Activated naive CD8-positive, alpha-beta T cell treated with anti-CD3 and anti-CD28 coated beads, Interleukin-2, amount 50 U/mL, for 24 hours (primary cell): ENCODE measurements around the gene SGCA.

ENCODE experiments used
- ATAC-seq: fragments of 150-1000 bp; cut with Tn5 transposase; one replicate; pipeline ENCODE4 v1.10.0; 2021
- DNase-seq: peaks from one replicate; pipeline ENCODE4 v3.0.0; 2021
- H3K27ac Mint-ChIP-seq: one replicate; pipeline ENCODE4 v1.8.0; 2021; ENCODE audit warnings: mild to moderate bottlenecking, mixed read lengths
- H3K27me3 Mint-ChIP-seq: one replicate; pipeline ENCODE4 v1.8.0; 2021; ENCODE audit warnings: mixed read lengths
- H3K36me3 Mint-ChIP-seq: one replicate; pipeline ENCODE4 v1.8.0; 2021; ENCODE audit warnings: low read depth, mixed read lengths
- H3K4me1 Mint-ChIP-seq: one replicate; pipeline ENCODE4 v1.8.0; 2021; ENCODE audit warnings: mixed read lengths
- H3K4me3 Mint-ChIP-seq: one replicate; pipeline ENCODE4 v1.8.0; 2021; ENCODE audit warnings: mild to moderate bottlenecking, moderate library complexity, mixed read lengths
- H3K9me3 Mint-ChIP-seq: one replicate; pipeline ENCODE4 v1.8.0; 2021; ENCODE audit warnings: mixed read lengths

SGCA gene

DNA sequence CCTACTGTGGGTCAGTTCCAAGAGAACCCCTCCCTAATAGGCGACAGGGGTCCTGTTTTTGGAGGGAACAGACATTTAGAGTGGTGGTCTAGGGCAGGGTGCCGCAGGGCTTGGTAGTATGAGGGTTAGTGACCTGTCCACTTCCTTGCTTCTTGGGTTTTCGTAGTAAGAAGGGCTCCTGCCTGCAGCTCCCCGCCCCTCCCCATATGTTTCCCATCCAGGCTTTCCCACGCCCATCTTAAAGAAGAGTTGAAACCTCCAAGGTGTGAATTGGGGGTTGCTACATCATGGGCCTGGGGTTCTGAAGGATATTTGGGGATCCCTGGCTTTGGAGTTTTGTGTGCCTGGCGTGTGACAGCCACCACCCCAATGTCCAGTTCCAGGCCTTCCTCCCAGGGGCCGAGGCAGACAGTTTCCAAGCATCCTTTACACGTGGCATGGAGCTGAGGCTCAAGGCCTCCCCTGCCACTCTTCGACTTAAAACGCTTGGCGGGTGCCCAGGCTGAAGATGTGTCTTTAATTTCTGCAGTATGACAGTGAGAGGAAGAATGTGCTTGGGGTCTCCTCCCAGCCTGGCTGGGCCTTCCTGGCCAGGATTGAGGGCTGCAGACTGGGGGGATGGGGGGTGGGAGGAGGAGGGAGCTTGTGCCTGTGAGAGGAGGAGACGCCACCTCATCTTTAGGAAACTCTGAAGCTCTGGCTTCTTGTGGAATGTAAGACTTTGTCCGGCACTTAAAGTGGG is 38.0 kb downstream of the SGCA start:
- Mint-ChIP-seq H3K27me3 (peaks cover 72% of the 10 kb centered on the region), H3K4me1 (peaks cover 17% of the 10 kb centered on the region), H3K4me3 (no peak overlapping the region), H3K9me3 (no peaks in the 10 kb centered on the region), H3K27ac (no peak overlapping the region), H3K36me3 (no peaks in the 10 kb centered on the region)
- DNase-seq = no peak
- no peak for ATAC-seq

DNA sequence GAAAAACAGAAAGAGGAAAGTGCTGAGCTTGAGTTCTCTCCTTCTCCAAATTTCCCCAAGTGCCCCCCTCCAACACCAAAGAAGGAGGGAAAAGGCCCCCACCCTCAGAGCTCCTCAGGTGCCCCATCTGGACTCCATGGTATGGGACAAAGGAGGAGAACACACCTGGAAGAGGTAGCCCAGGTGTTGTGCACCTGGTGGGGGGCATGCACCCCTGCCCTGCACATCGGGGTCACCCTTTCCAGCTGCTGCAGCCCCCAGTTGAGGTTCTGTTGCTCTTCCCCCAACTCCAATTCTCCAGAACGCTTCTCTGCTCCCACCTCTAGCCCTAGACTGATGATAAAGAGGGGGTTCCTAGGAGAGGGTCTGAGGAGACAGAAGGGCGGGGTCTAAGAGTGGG is 38.6 kb downstream of the SGCA start:
- Mint-ChIP-seq H3K4me1 (peaks cover 15% of the 10 kb centered on the region), H3K9me3 (no peaks in the 10 kb centered on the region), H3K27ac (no peak overlapping the region), H3K36me3 (no peaks in the 10 kb centered on the region), H3K4me3 (no peak overlapping the region), H3K27me3 (peaks cover 74% of the 10 kb centered on the region)
- DNase-seq (no peak), ATAC-seq (no peak)

DNA sequence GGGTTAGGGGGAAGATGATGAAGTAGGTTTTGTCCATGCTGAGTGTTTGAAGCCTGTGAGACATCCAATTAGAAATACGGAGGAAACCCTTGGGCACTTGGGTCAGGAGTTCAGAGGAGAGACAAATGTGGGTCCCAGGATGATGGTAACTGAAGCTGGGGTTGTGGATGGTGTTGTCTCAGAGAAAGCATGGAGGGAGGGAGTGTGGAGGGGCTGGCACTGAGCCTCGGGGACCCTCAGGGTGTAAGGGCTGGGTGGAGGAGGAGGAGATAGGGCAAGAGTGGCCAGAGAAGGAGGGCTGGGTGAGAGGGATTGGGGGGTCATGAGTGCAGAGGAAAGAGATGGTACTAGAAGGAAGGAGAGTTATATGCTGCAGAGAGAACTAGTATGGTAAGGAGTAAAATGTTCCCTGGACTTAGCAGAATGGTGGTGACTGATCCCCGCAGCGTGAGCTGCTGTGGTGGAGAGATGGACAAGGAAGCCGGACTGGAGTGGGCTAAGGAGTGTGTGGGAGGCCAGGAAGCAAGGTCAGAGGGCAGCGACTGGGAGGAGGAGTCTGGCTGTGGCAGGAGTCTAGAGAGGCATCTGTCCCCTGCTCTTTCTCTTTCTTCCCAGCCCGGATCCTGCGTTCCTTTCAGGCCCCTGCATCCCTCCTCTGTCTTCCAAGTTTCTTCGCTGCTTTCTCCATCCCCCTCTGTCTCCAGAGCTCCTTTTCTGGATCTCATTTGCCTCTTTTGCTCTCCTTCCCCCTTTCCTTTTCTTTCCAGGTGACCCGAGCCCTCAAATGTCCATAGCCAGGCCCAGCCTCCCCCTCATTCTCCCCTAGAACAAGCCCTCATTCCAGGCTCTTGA is 39.5 kb downstream of the SGCA start:
- no peak overlapping the region for H3K27ac Mint-ChIP-seq
- peaks cover 70% of the 10 kb centered on the region for H3K27me3 Mint-ChIP-seq
- ATAC-seq (no peak), DNase-seq (no peak)
- no peaks in the 10 kb centered on the region for H3K36me3 Mint-ChIP-seq
- H3K4me1 Mint-ChIP-seq = peaks cover 13% of the 10 kb centered on the region
- no peak overlapping the region for H3K4me3 Mint-ChIP-seq
- H3K9me3 Mint-ChIP-seq = no peaks in the 10 kb centered on the region

- Mint-ChIP-seq H3K4me3 (no peak overlapping the region), H3K27me3 (peaks cover 66% of the 10 kb centered on the region), H3K9me3 (no peaks in the 10 kb centered on the region), H3K36me3 (no peaks in the 10 kb centered on the region), H3K4me1 (peaks cover 8% of the 10 kb centered on the region), H3K27ac (no peak overlapping the region)
- DNase-seq = no peak
- no peak for ATAC-seq
Measured at GRCh38 chr17:50205963-50206505, 40.2 kb downstream of the SGCA start.

DNA sequence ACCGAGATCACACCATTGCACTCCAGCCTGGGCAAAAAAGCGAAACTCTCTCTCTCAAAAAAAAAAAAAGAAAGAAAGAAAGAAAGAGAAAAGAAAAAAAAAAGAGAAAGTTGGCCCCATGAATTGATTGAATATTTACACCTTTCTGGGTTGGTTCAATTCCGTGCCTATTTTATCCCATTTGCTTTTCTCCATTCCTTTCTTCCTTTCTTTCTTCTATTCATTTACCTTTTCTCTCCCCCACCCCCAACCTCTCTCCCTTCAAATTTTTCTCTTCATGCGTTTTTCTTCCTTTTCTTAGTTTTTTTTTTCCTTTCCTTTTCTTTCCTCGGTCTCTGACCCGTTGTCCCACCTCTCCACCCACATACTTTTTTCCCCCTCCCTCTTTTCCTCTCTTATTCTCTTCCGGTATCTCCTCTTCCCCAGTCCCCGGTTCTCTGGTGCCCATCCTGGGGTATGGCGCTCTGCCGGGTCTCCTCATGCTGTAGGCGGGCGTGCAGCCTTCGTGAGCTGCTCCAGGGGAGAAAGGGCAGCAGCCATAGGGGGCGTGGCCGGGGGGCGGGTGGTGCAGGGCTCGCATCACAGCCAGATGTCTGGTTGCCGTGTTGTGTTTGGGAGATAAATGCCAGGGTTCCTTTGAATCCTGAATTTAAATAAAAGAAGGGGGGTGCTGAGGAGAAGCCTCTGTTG is 40.9 kb downstream of the SGCA start:
- DNase-seq = peak; percentile 50
- H3K4me1 Mint-ChIP-seq = peaks cover 12% of the 10 kb centered on the region

GRCh38 chr17:50207315-50207714 is 41.5 kb downstream of the SGCA start:
- no peak overlapping the region for H3K4me3 Mint-ChIP-seq
- no peaks in the 10 kb centered on the region for H3K9me3 Mint-ChIP-seq
- no peak for ATAC-seq
- peaks cover 64% of the 10 kb centered on the region for H3K27me3 Mint-ChIP-seq
- no peak overlapping the region for H3K27ac Mint-ChIP-seq
- H3K36me3 Mint-ChIP-seq = no peaks in the 10 kb centered on the region
- H3K4me1 Mint-ChIP-seq = peaks cover 16% of the 10 kb centered on the region
- DNase-seq = no peak

More for the DNA sequence above, 40.9 kb downstream of the SGCA start:
- Mint-ChIP-seq H3K36me3 (no peaks in the 10 kb centered on the region), H3K27ac (no peak overlapping the region), H3K27me3 (peaks cover 68% of the 10 kb centered on the region), H3K9me3 (no peaks in the 10 kb centered on the region), H3K4me3 (no peak overlapping the region)
- ATAC-seq = no peak

- ATAC-seq (no peak), DNase-seq (no peak)
- H3K27ac Mint-ChIP-seq = no peak overlapping the region
- H3K36me3 Mint-ChIP-seq = no peaks in the 10 kb centered on the region
- peaks cover 57% of the 10 kb centered on the region for H3K27me3 Mint-ChIP-seq
- no peaks in the 10 kb centered on the region for H3K9me3 Mint-ChIP-seq
- H3K4me3 Mint-ChIP-seq = no peak overlapping the region
- H3K4me1 Mint-ChIP-seq = peaks cover 22% of the 10 kb centered on the region
Measured at GRCh38 chr17:50207792-50208567, 42.2 kb downstream of the SGCA start.

GRCh38 chr17:50208611-50209061 is 42.8 kb downstream of the SGCA start:
- DNase-seq = no peak
- peaks cover 54% of the 10 kb centered on the region for H3K27me3 Mint-ChIP-seq

GRCh38 chr17:50209133-50209471 is 43.3 kb downstream of the SGCA start:
- ATAC-seq (no peak), DNase-seq (no peak)
- Mint-ChIP-seq H3K36me3 (no peaks in the 10 kb centered on the region), H3K27me3 (peaks cover 49% of the 10 kb centered on the region), H3K9me3 (no peaks in the 10 kb centered on the region), H3K27ac (no peak overlapping the region), H3K4me1 (peaks cover 27% of the 10 kb centered on the region), H3K4me3 (no peak overlapping the region)

More at GRCh38 chr17:50208611-50209061, 42.8 kb downstream of the SGCA start:
- Mint-ChIP-seq H3K4me1 (peaks cover 27% of the 10 kb centered on the region), H3K9me3 (no peaks in the 10 kb centered on the region), H3K4me3 (no peak overlapping the region), H3K27ac (peak overlapping the region; percentile 3), H3K36me3 (no peaks in the 10 kb centered on the region)
- no peak for ATAC-seq

- H3K27ac Mint-ChIP-seq = no peak overlapping the region
- H3K9me3 Mint-ChIP-seq = no peaks in the 10 kb centered on the region
- peaks cover 46% of the 10 kb centered on the region for H3K27me3 Mint-ChIP-seq
- H3K4me1 Mint-ChIP-seq = peaks cover 27% of the 10 kb centered on the region
- no peaks in the 10 kb centered on the region for H3K36me3 Mint-ChIP-seq
- ATAC-seq (no peak), DNase-seq (no peak)
- H3K4me3 Mint-ChIP-seq = no peak overlapping the region
Measured at GRCh38 chr17:50209472-50210239, 43.9 kb downstream of the SGCA start.

GRCh38 chr17:50210240-50211225 is 44.7 kb downstream of the SGCA start:
- no peak for ATAC-seq
- Mint-ChIP-seq H3K27ac (no peak overlapping the region), H3K9me3 (no peaks in the 10 kb centered on the region), H3K36me3 (no peaks in the 10 kb centered on the region), H3K4me3 (no peak overlapping the region), H3K27me3 (peaks cover 39% of the 10 kb centered on the region), H3K4me1 (peaks cover 27% of the 10 kb centered on the region)
- no peak for DNase-seq

GRCh38 chr17:50211249-50212120 is 45.7 kb downstream of the SGCA start:
- H3K9me3 Mint-ChIP-seq = no peaks in the 10 kb centered on the region
- H3K36me3 Mint-ChIP-seq = no peaks in the 10 kb centered on the region
- no peak overlapping the region for H3K27ac Mint-ChIP-seq
- peaks cover 32% of the 10 kb centered on the region for H3K27me3 Mint-ChIP-seq
- peaks cover 27% of the 10 kb centered on the region for H3K4me1 Mint-ChIP-seq
- no peak for ATAC-seq
- H3K4me3 Mint-ChIP-seq = no peak overlapping the region
- DNase-seq = no peak
